Measurements from ENCODE around the gene CDAN1.

Gene CDAN1

DNA sequence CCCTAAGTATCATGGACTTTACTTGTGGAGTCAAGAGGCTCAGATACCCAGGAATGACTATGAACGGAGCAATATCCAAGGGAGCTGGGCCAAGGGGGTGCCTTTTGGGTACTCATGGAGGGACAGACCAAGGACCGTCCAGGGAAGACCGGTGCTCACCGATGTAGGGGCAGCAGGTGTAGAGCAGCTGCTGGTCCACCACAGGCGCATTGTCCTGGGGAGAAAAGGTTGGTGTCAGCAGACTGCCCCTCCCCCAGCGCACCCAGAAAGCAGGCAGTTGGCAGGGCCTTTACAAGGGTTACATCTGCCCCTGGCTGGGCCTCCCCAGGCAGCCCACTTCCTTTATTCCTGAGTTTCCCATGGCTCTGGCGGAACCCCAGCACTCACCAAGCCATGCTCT lies 7.5 kb downstream of the CDAN1 start:
- no peak for DNase-seq
- no peak for TF ChIP-seq GATA1 (IDR thresholded peaks at IDR 0.05; ENCODE audit: low read depth, low read length)
- TF ChIP-seq POLR2A (IDR thresholded peaks at IDR 0.05; ENCODE audit: low read length) = no peak

- TF ChIP-seq GATA1 (IDR thresholded peaks at IDR 0.05; ENCODE audit: low read depth, low read length) (no peak), POLR2A (IDR thresholded peaks at IDR 0.05; ENCODE audit: low read length) (no peak)
- no peak for DNase-seq
Measured at GRCh38 chr15:42728972-42729371, 8.0 kb downstream of the CDAN1 start.

GRCh38 chr15:42728560-42728959 lies 8.4 kb downstream of the CDAN1 start:
- no peak for DNase-seq
- TF ChIP-seq POLR2A (IDR thresholded peaks at IDR 0.05; ENCODE audit: low read length) = no peak
- TF ChIP-seq GATA1 (IDR thresholded peaks at IDR 0.05; ENCODE audit: low read depth, low read length) = no peak

- TF ChIP-seq POLR2A (IDR thresholded peaks at IDR 0.05; ENCODE audit: low read length) (no peak), GATA1 (IDR thresholded peaks at IDR 0.05; ENCODE audit: low read depth, low read length) (no peak)
- DNase-seq = no peak
Measured at GRCh38 chr15:42727750-42728381, 9.1 kb downstream of the CDAN1 start.

- no peak for DNase-seq
- TF ChIP-seq GATA1 (IDR thresholded peaks at IDR 0.05; ENCODE audit: low read depth, low read length) (no peak), POLR2A (IDR thresholded peaks at IDR 0.05; ENCODE audit: low read length) (no peak)
Measured at GRCh38 chr15:42726114-42726513, 10.8 kb downstream of the CDAN1 start.

DNA sequence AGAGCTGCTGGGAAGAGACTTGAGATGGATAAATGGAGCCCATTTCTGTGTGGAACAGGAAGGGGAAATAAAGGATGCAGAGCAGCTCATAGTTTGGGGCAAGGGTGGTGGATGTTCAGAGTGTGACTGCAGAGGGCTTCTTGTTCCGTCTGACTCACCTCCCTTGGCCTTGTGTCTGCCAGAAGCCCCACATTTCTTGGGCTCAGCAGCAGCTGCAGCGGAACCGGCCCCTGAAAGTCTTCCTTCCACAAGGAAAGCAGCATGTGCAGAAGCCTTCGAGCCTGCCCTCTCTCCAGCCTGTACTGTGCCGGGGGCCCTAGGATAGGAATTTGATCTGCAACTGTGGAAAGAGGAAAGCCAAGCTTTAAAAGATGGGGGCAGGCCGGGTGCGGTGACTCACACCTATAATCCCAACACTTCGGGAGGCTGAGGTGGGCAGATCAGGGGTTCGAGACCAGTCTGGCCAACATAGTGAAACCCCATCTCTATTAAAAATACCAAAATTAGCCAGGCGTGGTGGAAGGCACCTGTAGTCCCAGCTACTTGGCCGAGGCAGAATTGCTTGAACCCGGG lies 11.5 kb downstream of the CDAN1 start:
- TF ChIP-seq POLR2A (IDR thresholded peaks at IDR 0.05; ENCODE audit: low read length) (no peak), GATA1 (IDR thresholded peaks at IDR 0.05; ENCODE audit: low read depth, low read length) (no peak)
- DNase-seq = no peak

- DNase-seq = no peak
- TF ChIP-seq GATA1 (IDR thresholded peaks at IDR 0.05; ENCODE audit: low read depth, low read length) (no peak), POLR2A (IDR thresholded peaks at IDR 0.05; ENCODE audit: low read length) (no peak)
Measured at GRCh38 chr15:42724276-42724675, 12.7 kb downstream of the CDAN1 start.

- DNase-seq = no peak
- no peak for TF ChIP-seq POLR2A (IDR thresholded peaks at IDR 0.05; ENCODE audit: low read length)
- TF ChIP-seq GATA1 (IDR thresholded peaks at IDR 0.05; ENCODE audit: low read depth, low read length) = no peak
Measured at GRCh38 chr15:42723068-42723467, 13.9 kb downstream of the CDAN1 start.

DNA sequence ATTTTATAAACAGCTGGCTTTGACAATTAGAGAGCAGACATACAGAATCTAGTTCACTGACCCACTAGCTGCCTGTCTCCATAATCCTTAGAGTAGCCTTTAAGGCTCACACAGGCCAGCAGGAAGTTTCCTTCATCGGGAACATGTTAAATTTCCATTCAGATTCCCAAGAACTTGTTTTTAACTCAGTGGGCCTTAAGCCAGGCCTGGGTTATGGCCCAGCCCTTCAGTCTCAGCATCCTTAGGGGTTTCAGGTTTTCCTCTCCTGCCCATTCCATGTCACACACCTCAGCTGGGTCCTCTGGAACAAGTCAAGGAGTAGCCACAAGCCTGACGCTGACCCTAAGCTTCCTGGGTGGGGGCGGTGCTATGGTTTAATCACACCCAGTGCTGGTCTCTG lies 15.0 kb downstream of the CDAN1 start:
- TF ChIP-seq GATA1 (IDR thresholded peaks at IDR 0.05; ENCODE audit: low read depth, low read length) (no peak), POLR2A (IDR thresholded peaks at IDR 0.05; ENCODE audit: low read length) (no peak)
- no peak for DNase-seq

DNA sequence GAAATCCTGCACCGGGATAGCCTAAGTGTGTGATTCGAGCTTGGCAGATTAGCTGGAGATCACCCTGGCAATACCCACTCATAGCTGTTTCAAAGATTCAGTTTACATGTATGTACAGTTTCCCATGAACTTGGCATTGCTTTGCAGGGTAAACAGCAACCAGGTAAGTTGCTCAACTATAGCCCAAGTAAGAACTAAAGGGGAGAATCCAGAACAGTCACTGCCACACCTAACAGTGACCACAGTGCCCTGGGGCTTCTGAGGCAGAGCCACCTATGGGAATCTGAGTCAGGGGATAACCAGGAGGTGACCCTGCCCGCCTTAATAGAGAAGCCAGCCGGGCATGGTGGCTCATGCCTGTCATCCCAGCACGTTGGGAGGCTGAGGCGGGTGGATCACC lies 15.9 kb downstream of the CDAN1 start:
- no peak for DNase-seq
- TF ChIP-seq POLR2A (IDR thresholded peaks at IDR 0.05; ENCODE audit: low read length) (no peak), GATA1 (IDR thresholded peaks at IDR 0.05; ENCODE audit: low read depth, low read length) (no peak)

DNA sequence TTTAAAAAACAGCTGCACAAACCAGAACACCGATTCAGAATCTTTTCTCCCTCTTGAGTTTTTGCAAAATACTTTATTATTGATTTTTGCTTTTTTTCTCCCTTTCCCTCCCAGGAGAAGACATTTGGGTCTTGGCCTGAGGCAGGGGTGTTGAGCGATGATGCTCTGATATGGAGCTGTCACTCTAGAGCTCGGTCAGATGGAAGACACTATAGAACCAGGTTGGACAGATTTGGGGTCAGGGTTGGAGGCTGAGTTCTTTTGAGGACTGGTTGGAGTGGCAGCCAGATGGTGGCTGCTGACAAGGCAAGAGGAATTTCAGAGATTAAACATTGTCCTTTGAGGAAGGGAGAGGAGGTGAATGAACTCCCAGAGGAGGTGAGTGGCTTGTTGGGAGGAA lies 16.9 kb downstream of the CDAN1 start:
- DNase-seq = no peak
- TF ChIP-seq GATA1 (IDR thresholded peaks at IDR 0.05; ENCODE audit: low read depth, low read length) (no peak), POLR2A (IDR thresholded peaks at IDR 0.05; ENCODE audit: low read length) (no peak)

GRCh38 chr15:42719043-42719442 lies 17.9 kb downstream of the CDAN1 start:
- TF ChIP-seq POLR2A (IDR thresholded peaks at IDR 0.05; ENCODE audit: low read length) (no peak), GATA1 (IDR thresholded peaks at IDR 0.05; ENCODE audit: low read depth, low read length) (no peak)
- no peak for DNase-seq

- no peak for DNase-seq
- TF ChIP-seq POLR2A (IDR thresholded peaks at IDR 0.05; ENCODE audit: low read length) (no peak), GATA1 (IDR thresholded peaks at IDR 0.05; ENCODE audit: low read depth, low read length) (no peak)
Measured at GRCh38 chr15:42716626-42717025, 20.3 kb downstream of the CDAN1 start.

- no peak for DNase-seq
- TF ChIP-seq GATA1 (IDR thresholded peaks at IDR 0.05; ENCODE audit: low read depth, low read length) = no peak
- no peak for TF ChIP-seq POLR2A (IDR thresholded peaks at IDR 0.05; ENCODE audit: low read length)
Measured at GRCh38 chr15:42716125-42716524, 20.8 kb downstream of the CDAN1 start.

GRCh38 chr15:42712584-42712983 lies 24.3 kb downstream of the CDAN1 start:
- TF ChIP-seq GATA1 (IDR thresholded peaks at IDR 0.05; ENCODE audit: low read depth, low read length) = no peak
- no peak for TF ChIP-seq POLR2A (IDR thresholded peaks at IDR 0.05; ENCODE audit: low read length)
- no peak for DNase-seq
